DMS 273 treated with DMSO at 0.1 percent for 48 hours (cell line): Measurements from ENCODE around the gene DMWD.
"Not testable (repeated sequence)": the region's sequence is repeated elsewhere in the genome, so short reads cannot be mapped to it uniquely, and the experiment has no call there.

Source experiments
- DNase-seq: peaks from one replicate; lab custom pipeline; 2025; lab: John Stamatoyannopoulos, UW

Gene DMWD

DNA sequence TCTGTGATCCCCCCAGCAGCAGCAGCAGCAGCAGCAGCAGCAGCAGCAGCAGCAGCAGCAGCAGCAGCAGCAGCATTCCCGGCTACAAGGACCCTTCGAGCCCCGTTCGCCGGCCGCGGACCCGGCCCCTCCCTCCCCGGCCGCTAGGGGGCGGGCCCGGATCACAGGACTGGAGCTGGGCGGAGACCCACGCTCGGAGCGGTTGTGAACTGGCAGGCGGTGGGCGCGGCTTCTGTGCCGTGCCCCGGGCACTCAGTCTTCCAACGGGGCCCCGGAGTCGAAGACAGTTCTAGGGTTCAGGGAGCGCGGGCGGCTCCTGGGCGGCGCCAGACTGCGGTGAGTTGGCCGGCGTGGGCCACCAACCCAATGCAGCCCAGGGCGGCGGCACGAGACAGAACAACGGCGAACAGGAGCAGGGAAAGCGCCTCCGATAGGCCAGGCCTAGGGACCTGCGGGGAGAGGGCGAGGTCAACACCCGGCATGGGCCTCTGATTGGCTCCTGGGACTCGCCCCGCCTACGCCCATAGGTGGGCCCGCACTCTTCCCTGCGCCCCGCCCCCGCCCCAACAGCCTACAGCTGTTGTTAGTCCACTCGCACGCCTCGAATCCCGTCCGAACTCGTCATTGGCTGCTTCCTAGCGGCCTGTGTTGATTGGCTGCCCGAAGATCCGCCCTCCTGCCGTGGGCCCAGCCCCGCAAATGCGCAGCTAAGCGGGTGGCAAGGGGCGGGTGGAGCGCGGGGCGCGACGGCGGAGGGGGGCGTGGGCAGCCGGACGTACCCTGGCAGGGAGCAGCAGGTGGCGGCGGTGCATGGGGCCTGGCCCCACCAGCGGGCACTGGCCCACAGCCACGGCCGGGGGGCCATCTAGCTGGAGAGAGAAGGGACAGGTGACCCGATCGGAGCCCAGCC lies 22.2 kb downstream of the DMWD start:
- peak; percentile 82 for DNase-seq

DNA sequence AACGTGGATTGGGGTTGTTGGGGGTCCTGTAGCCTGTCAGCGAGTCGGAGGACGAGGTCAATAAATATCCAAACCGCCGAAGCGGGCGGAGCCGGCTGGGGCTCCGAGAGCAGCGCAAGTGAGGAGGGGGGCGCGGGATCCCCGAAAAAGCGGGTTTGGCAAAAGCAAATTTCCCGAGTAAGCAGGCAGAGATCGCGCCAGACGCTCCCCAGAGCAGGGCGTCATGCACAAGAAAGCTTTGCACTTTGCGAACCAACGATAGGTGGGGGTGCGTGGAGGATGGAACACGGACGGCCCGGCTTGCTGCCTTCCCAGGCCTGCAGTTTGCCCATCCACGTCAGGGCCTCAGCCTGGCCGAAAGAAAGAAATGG lies 22.8 kb downstream of the DMWD start:
- DNase-seq: no peak

DNA sequence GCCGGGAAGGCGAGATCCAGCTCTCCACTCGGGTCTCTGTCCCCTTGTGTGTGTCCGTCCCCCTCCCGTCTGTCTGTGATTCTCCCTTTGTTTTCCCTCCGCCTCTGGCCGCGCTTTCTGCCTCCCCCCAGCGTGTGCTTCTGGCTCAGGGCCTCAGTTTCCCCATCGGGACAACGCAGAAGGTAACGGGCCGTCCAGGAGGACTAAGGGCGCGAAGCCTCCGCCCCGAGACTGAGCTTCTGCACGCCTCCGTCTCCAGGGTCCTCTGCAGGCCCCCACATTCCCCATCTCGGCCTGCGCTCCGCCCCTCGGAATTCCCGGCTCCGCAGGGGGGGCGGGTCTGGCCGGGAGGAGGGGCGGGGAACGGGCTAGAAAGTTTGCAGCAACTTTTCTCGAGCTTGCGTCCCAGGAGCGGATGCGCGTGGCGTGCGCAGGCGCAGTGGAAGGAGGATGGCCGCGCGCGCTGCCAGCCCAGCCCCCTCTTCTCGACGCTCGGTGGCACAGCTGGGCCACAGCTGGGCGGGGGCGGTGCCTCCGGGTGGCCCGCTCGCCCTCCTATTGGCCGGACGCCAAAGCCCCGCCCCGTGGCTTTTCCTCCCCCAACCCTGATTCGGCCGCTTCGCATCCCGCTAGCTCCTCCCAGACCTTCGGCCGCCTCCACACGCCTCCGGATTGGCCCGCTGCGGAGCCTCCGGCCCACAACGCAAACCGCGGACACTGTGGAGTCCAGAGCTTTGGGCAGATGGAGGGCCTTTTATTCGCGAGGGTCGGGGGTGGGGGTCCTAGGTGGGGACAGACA lies 23.5 kb downstream of the DMWD start, which contains the start of gene SIX5:
Gene SIX5, minus strand, starts transcription at position 269 of the 799 bp plus-strand sequence. CDS start 408 bp downstream, outside the sequence.
- DNase-seq: peak; percentile 92

DNA sequence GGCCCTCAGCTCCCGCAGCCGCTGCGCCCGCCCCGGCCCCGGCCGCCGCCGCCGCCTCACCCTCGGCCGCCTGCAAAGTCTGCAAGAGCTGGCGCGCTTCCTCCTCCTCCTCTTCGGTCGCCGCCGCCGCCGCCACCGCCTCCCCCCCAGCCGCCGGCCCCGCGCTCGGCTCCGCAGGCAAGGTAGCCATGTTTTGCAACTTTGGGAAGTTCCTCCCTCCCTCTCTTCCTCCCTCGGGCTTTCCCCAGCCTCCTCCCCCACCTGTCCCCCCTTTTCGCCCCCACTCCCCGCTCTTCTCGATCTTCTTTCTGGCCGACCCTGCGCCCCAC lies 24.0 kb downstream of the DMWD start:
- peak; percentile 36 for DNase-seq

DNA sequence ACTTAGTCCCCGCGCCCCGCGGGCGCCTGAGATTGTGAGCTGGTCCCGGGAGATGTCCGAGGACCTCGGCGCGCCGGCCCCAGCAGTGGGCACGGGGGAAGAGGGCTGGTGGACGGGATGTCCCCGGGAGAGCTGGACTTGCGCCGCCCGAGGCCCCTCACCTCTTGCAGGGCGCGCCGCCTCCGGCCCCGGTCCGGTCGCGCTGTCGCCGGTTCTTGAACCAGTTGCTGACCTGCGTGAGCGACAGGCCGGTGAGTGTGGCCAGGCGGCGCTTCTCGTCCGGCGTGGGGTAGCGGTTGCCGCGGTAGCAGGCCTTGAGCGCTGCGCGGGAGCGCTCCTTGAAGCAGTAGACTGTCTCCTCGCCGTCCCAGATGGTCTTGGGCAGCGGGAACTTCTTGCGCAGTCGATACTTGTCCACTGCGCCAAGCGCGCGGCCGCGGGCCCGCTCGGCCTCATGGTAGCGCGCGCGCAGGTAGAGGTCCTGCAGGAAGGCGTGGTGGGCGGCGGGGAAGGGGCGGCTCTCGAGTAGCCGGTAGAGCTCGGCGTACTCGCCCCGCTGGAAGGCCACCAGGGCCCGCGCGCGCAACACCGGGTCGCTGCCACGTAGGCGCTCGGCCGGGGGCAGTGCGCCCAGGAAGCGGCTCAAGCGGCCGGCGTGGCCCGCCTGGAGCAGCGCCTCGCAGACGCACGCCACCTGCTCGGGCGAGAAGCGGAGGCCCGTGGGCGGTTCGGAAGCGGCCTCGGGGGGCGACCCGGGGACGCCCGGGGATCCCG lies 24.6 kb downstream of the DMWD start:
- DNase-seq: peak; percentile 32

DNA sequence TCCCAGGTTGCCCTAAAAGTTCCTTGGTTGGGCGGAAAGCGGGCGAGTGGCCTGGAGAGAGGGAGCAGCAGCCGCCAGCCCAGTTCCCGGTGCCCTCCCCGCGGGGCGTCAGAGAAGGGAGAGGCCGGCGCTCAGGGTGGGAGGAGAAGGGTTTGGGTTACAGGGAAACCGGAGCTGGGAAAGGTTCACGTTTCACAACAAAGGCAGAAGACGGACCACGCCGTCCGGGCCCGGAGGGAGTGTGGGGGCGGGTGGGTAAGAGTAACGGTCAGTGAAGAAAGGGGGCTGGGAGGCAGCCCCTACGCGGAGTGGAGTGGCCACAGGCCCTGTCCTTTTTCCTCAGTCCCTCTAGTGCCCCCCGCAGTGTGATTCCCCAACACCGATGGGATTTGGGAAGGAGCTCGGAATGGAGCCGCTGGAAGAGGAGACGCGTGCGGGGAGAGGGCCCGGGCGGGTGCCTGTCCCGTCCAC lies 25.2 kb downstream of the DMWD start:
- DNase-seq: peak; percentile 53

DNA sequence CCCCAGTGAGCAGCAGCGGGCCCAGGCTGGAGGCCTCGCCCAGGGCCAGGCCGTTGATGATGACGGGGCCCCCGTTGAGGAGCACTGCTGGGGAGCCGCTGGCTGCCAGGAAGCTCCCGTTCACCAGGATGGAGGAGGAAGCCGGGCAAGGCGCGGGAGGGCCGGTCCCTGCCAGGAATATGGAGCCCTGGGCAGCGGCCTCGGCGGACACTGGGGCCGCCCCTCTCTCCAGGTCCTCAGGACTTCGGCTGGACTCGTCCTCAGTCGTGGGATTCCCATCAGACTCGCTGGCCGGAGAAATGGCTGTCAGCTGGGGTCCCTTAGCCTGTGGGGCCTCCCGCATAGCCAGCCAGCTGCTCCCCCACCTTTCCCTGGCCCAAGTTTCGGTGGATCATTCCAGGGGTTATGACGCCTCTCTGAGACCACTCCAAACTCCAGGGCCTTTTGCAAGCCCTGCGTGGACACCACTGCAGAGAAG lies 25.7 kb downstream of the DMWD start:
- DNase-seq: no peak

DNA sequence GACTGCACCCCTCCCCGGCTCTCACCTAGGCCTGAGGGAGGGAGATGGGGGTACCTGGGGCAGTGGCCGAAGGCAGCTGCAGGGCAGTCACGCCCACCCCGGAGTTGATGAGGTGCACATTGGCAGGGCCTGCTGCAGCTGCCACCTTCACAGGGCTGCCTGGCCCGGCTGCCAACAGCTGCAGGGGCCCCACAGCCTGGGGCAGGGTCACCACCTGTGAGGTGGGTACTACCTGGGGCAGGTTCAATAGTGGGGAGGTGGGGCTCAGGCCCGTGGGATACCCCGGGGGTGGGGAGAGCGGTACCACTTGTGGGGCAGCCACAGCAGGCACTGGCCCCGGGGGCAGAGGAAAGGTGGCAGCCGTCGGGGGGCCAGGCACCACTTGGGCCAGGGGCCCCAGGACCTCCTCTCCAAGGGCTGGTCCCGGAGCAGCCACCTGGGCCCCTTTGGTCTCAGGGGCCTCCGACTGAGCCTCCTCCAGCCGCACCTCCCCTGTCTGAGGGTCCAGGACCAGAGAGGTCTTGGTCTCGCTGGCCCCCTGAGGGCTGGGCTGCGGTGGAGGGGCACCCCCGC lies 26.3 kb downstream of the DMWD start:
- no peak for DNase-seq

DNA sequence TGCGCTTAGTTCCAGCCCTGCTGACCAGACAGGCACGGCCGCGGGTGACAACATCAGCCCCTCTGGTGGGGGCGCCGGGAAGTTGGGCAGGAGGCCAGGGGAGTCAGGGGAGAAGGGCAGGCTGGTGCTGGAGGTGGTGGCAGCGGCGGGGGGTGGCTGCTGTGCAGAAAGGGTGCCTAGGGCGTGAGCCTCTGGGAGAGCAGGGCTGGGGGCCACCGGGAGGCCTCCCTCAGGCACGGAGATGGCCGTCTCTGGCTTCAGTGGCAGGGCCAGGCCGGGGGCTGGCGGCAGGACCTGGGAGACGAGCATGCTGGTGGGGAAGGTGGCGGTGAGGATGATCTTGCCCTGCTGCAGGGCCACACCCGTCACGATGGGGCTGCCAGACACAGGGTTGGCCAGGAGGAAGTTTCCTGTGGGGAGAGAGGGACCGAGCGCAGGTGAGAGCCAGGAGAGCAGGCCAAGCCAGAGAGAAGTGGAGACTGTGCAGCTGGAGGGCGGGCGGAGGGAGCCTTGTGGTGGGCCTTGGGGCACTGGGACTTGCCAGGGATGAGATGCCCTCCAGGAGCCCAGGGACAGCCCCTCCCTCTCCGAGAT lies 26.8 kb downstream of the DMWD start:
- no peak for DNase-seq

DNA sequence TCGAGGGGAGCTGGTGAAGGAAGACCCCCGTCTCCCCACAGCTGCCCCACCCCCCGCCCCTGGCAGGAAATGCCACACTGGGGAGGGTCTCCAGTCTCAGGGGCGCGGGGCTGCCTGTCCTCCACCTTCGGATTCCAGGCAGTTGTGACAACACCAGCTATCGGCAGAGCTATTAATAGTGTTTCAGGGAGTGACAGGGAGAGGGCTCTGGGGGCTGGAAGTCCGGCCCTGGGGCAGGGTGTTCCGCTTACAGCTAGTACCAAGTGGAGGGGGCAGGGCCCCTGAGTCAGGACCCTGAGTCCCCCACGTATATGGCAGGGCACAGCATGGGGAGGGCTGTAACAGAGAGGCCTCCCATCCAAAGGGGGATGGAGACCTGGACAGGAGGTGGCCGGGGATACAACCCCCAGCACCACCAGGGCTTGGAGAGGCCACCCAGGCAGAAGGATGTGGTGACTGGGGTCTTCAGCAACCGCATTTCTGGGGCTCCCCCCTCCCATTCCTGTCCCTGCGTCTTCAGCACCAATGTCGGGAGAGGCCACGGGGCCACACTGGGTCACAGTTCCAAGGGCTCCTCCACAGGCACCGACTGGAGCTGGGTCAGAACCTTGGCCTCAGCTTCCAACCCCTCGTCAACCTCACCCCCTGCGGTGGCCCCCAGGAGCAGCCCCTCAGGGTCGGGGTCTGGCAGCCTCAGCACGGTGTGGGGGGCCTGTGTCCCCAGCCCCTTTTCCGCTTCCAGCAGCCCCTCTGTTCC lies 27.5 kb downstream of the DMWD start:
- DNase-seq: no peak

DNA sequence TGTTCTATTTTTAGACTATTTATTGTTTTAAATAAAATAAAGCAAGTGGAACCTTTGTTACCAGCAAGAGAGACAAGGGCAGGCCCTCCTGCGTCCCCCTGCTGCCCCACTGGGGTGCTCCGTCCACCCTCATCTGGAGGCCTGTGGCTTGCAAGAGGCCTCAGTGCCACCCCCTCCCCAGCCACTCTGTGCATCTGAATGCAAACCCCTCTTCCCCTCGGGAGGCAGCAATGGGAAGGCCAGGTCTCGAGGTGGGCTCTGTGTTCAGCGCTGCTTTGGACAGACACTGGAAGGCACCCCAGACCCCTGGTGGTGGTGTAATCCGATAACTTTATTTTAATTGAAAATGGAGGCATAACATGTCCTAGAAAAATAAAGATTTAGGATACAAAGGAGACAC lies 28.2 kb downstream of the DMWD start:
- DNase-seq: no peak

DNA sequence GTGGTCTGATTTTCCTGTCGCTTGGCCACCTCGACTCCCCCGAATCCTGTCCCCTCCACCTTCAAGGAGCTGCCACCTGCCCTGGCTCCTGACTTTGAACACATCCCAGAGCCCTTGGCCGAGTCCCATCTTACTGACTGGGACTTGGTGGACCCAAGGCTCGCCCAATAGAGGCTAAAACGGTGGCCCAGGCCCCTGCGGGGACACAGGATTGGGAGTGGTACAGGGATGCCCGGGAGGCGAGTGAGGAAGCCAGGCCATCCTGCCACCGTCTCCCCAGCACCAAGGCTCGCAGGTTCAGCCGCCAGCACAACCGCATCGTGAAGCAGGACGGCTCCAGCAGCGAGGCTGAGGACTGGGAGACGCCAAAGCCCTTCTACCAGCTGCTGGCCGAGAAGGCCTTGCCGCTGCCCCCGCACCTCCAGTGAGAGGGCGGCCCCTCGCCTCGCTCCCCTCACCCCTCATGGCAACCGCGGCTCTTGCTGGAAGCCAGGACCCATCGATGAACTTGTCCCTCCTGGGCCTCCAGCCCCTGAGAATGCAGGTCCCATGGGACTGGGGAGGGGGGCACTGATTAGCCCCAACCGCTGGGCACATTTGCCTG lies 28.9 kb downstream of the DMWD start:
- no peak for DNase-seq

DNA sequence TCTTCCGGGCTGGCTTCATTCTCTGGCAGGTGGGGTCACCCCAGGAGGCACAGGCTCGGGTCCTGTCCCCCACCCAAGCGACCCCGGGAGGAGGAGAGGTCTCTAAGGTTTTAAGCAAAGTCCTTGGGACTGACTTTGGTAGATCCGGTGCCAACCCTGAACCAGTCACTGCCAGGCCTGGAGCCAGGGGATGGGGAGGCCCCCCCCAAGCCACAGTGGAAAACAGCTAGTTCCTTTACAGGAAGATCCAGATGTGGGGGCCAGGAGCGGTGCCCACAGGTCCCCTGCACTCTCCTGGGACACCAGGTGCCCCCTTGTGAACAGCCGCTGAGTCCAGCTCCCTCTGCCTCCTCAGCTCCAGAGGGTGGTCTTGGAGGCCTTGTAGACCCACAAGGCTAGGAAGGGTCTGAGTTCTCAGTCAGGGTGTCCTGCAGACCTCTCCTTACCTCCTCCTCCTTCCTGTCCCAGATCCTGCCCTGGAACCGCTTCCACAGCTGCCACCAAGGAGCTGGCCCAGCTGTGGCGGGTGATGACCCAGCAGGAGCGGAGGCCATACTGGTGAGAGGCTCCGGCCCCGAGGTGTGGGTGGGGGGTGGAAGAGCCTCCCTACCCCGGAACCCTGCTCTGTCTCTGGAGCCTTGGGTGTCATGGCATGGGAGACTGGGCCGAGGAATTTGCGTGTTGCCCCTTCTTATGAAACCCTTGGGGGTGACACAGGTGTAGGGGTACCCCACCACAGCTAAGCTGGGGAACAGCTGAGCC lies 29.6 kb downstream of the DMWD start:
- DNase-seq: no peak

DNA sequence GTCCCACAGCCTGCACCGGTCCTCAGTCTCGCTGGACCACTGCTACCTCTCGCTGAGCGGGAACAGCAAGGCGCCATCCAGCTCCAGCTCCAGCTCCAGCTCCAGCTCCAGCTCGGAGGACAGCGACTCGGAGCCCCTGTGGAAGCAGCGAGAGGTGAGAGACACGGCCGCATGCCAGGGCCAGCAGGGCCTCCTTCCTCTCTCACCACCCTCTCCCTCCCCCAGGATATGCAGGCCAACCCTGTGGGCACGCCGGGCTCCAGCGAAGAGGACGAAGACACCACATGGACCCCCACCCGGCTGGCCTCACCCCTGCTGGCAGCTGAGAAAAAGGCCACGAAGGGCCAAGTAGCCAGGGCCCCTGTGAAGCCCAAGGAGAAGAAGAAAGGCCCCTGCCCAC lies 30.9 kb downstream of the DMWD start:
- DNase-seq: no peak

DNA sequence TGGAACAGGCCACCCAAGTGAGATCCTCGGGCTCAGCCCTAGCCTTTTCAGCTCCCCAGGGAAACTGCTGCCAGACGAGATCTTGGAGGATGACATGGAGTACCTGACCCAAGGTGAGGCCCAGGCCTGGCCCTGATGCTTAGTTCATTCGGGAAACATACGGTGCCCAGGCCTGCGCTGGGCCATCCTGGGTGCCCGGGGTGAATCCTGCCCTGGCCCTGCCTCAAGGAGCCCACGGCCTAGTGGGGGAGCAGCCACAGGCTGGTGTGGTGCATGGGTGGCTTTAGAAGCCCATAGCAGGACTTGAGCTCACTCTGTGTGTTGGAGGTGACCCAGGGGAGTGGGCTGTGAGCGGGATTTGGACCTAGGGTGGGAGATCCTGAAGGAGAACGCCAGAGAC lies 33.7 kb downstream of the DMWD start:
- no peak for DNase-seq

DNA sequence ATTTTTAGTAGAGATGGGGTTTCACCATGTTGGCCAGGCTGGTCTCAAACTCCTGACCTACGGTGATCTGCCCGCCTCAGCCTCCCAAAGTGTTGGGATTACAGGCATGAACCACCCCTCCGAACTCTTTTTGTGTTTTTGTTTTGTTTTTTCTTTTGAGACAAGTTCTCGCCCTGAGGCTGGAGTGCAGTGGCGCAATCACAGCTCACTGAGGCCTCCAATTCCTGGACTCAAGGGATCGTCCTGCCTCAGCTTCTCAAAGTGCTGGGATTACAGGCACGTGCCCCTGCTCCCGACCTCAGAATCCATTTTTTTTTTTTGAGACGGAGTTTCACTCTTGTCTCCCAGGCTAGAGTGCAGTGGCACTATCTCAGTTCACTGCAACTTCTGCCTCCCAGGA lies 35.0 kb downstream of the DMWD start:
- no peak for DNase-seq

DNA sequence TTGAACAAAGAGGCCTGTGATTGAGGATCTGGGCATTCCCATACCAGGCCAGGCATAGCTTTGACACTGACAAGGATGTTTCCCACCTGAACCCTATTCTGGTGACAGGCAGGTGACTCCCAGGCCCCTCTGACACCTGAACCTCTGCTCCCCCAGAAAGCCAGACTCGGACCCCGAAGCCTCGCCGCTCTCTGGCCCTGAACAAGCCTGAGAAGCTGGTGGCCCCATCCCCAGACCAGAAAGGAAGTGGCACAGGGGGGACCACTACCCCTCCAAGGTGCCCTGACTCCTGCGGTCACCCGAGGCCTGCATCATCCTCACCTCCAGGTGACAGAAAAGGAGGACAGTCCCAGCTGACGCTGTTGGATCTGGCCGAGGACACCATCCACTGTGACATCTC lies 38.3 kb downstream of the DMWD start:
- DNase-seq: no peak

DNA sequence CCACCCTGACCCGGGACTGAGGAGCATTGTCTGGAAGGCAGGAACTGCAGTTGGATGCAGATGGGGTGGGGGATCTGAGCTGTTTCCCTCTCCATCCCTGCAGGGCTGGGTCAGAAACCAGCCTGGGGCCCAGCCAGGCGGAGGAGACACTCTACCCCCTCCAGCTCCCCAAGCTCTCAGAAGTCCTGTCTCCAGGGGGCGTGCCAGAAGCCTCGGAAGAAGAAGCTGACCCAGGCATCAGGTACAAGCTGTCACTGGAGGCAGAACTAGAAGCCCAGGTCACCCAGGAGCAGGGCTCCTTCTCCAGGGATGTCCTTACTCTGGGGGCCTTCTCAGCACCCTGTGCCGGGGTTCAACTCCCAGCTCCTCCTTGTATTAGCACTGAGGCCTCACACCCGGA lies 39.1 kb downstream of the DMWD start:
- DNase-seq: no peak

DNA sequence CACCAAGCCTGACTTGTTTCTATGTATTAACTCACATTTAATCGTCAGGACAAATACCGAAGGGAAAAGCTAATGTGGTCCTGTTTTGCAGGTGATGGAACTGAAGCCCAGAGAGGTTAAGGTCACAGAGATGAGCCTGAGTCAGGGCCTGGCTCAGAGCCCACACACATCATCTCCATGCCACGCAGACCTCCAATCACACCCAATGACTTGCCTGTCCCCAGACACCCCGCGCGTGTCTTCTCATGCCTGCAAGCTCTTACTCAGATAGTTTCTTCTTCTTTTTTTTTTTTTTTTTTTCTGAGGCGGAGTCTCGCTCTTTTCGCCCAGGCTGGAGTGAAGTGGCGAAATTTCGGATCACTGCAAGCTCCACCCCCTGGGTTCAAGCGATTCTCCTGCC lies 40.0 kb downstream of the DMWD start:
- no peak for DNase-seq

DNA sequence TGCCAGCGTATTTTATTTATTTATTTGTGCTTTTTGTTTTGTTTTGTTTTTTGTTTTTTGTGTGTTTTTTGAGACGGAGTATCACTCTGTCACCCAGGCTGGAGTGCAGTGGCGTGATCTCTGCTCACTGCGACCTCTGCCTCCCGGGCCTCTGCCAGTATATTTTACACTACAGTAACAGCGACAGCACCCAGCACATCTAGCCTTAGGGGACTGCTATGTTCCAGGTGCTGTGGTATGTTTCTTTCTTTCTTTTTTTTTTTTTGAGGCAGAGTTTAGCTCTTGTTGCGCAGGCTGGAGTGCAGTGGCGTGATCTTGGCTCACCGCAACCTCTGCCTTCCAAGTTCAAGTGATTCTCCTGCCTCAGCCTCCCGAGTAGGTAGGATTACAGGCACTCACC lies 41.2 kb downstream of the DMWD start:
- not testable (repeated sequence) for DNase-seq
